ENCODE results near the gene G6PD. TPM values are rescaled to one million over a fixed set of nuclear protein-coding genes. Genes with fewer than 3 reads are reported as not detected.

The G6PD gene
- total RNA-seq, 1 donor from 2014 or later, result 86.4 TPM

- intact Hi-C loops (cut with DNase I), result no loop called here
- no peak for TF ChIP-seq POLR2AphosphoS5 (IDR thresholded peaks at IDR 0.05; ENCODE audit: insufficient read depth in 1 of 2, low read depth in 1 of 2)
- TF ChIP-seq, protein P1, sequence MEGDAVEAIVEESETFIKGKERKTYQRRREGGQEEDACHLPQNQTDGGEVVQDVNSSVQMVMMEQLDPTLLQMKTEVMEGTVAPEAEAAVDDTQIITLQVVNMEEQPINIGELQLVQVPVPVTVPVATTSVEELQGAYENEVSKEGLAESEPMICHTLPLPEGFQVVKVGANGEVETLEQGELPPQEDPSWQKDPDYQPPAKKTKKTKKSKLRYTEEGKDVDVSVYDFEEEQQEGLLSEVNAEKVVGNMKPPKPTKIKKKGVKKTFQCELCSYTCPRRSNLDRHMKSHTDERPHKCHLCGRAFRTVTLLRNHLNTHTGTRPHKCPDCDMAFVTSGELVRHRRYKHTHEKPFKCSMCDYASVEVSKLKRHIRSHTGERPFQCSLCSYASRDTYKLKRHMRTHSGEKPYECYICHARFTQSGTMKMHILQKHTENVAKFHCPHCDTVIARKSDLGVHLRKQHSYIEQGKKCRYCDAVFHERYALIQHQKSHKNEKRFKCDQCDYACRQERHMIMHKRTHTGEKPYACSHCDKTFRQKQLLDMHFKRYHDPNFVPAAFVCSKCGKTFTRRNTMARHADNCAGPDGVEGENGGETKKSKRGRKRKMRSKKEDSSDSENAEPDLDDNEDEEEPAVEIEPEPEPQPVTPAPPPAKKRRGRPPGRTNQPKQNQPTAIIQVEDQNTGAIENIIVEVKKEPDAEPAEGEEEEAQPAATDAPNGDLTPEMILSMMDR (IDR thresholded peaks at IDR 0.05), result no peak
- no peak for TF ChIP-seq POLR2A (IDR thresholded peaks at IDR 0.05)
- Histone ChIP-seq H3K9me3 (no peaks in the 10 kb centered on the region), H3K27ac (no peak overlapping the region), H3K36me3 (peaks cover 0 to 4% of the 10 kb centered on the region in 2 donors), H3K27me3 (no peaks in the 10 kb centered on the region), H3K4me3 (no peak overlapping the region), H3K4me1 (peaks cover 29% of the 10 kb centered on the region)
- DNase-seq (ENCODE audit: extremely low spot score in 2 of 2), result no peak
These were observed 58.1 kb downstream of the G6PD start for GRCh38 chrX:154488336-154489075.

GRCh38 chrX:154487518-154488290 is 58.9 kb downstream of the G6PD start:
- H3K4me1 ChIP-seq, result peaks cover 29% of the 10 kb centered on the region
- intact Hi-C loops (cut with DNase I), result no loop called here

GRCh38 chrX:154486396-154487207 is 60.0 kb downstream of the G6PD start, which contains the start of gene UBL4A:
UBL4A (minus strand) TSS chrX:154486615; CDS start chrX:154486584, 31 bp downstream.
- Histone ChIP-seq H3K27ac (peak within 1 kb of the TSS; percentile 85), H3K4me1 (peaks cover 29% of the 10 kb centered on the region), H3K27me3 (no peaks in the 10 kb centered on the region), H3K9me3 (no peaks in the 10 kb centered on the region), H3K36me3 (peaks cover 0 to 4% of the 10 kb centered on the region in 2 donors), H3K4me3 (peak within 1 kb of the TSS; percentile 52 to 67)
- intact Hi-C loops (cut with DNase I), result no loop called here
- no peak for DNase-seq (ENCODE audit: extremely low spot score in 2 of 2)
- TF ChIP-seq, protein P1 (IDR thresholded peaks at IDR 0.05), result no peak
- TF ChIP-seq POLR2A (IDR thresholded peaks at IDR 0.05) (peak in 1 of 2 donors; percentile 20), POLR2AphosphoS5 (IDR thresholded peaks at IDR 0.05; ENCODE audit: insufficient read depth in 1 of 2, low read depth in 1 of 2) (peak in 1 of 2 donors; percentile 51)

More at GRCh38 chrX:154487518-154488290, 58.9 kb downstream of the G6PD start:
- DNase-seq (ENCODE audit: extremely low spot score in 2 of 2), result no peak
- H3K27ac ChIP-seq, result peak overlapping the region; percentile 81
- H3K4me3 ChIP-seq, result no peak overlapping the region
- no peaks in the 10 kb centered on the region for H3K27me3 ChIP-seq
- TF ChIP-seq, protein P1 (IDR thresholded peaks at IDR 0.05), result no peak
- TF ChIP-seq POLR2A (IDR thresholded peaks at IDR 0.05), result no peak
- no peak for TF ChIP-seq POLR2AphosphoS5 (IDR thresholded peaks at IDR 0.05; ENCODE audit: insufficient read depth in 1 of 2, low read depth in 1 of 2)
- H3K36me3 ChIP-seq, result peaks cover 0 to 4% of the 10 kb centered on the region in 2 donors
- no peaks in the 10 kb centered on the region for H3K9me3 ChIP-seq

- H3K36me3 ChIP-seq, result peaks cover 0 to 4% of the 10 kb centered on the region in 2 donors
- H3K27ac ChIP-seq, result peak overlapping the region; percentile 85
- H3K4me3 ChIP-seq, result peak overlapping the region; percentile 52 to 67
- H3K4me1 ChIP-seq, result peaks cover 29% of the 10 kb centered on the region
- TF ChIP-seq POLR2A (IDR thresholded peaks at IDR 0.05), result no peak
- TF ChIP-seq, protein P1 (IDR thresholded peaks at IDR 0.05), result no peak
- no peak for TF ChIP-seq POLR2AphosphoS5 (IDR thresholded peaks at IDR 0.05; ENCODE audit: insufficient read depth in 1 of 2, low read depth in 1 of 2)
- H3K27me3 ChIP-seq, result no peaks in the 10 kb centered on the region
- no peak for DNase-seq (ENCODE audit: extremely low spot score in 2 of 2)
- intact Hi-C loops (cut with DNase I), result no loop called here
- no peaks in the 10 kb centered on the region for H3K9me3 ChIP-seq
These were observed 60.6 kb downstream of the G6PD start for GRCh38 chrX:154486052-154486395.
